K562 (cell line): ENCODE measurements around the gene AHNAK. TPM values are rescaled to one million over a fixed set of nuclear protein-coding genes. Genes with fewer than 3 reads are reported as not detected.

Experiments
- ATF1 ChIP-seq, 2 experiments: fragments of 450-650 bp in 1 of 2; IDR thresholded peaks; 2 replicates each; pipeline ENCODE4 v1.6.1; 2016; ENCODE audit warnings: missing compliant biosample characterization in 1 of 2, missing genetic modification characterization in 1 of 2
- CEBPG ChIP-seq, 3 experiments: fragments of 200-800 bp in 1 of 3; sonication (Bioruptor generic) in 1 of 3; sonication (generic) in 1 of 3; formaldehyde crosslinking in 1 of 3; IDR thresholded peaks in 2 of 3; conservative IDR thresholded peaks in 1 of 3; 2 replicates each; pipeline versions ENCODE4 v1.6.1 to v1.8.0; 2016 to 2022; ENCODE audit warnings: missing compliant biosample characterization in 2 of 3, missing genetic modification characterization in 2 of 3, mild to moderate bottlenecking in 1 of 3, missing genetic modification reagents in 1 of 3
- HDGF ChIP-seq: fragments of 450-650 bp; IDR thresholded peaks from 2 replicates; pipeline ENCODE4 v1.6.1; 2016
- KDM4B ChIP-seq, 2 experiments: fragments of 450-650 bp in 1 of 2; sonication (generic) in 1 of 2; IDR thresholded peaks; 2 replicates each; pipeline ENCODE4 v1.6.1; 2016 to 2017; ENCODE audit warnings: borderline replicate concordance in 2 of 2, antibody characterized with exemption in 1 of 2, low read depth in 1 of 2, mild to moderate bottlenecking in 1 of 2
- MAFF ChIP-seq: IDR thresholded peaks from 2 replicates; pipeline ENCODE4 v1.6.1; 2012; ENCODE audit warnings: low read length, improper control_type of control experiment
- MCM2 ChIP-seq: fragments of 450-650 bp; IDR thresholded peaks from 2 replicates; pipeline ENCODE4 v1.6.1; 2017; ENCODE audit warnings: low read depth, mild to moderate bottlenecking
- MEIS2 ChIP-seq: fragments of 450-650 bp; IDR thresholded peaks from 2 replicates; pipeline ENCODE4 v1.6.1; 2014; ENCODE audit warnings: mild to moderate bottlenecking; ENCODE audit not compliant: partially characterized antibody
- MTA3 ChIP-seq: fragments of 450-650 bp; formaldehyde crosslinking; IDR thresholded peaks from 2 replicates; pipeline ENCODE4 v1.6.1; 2017; ENCODE audit warnings: mild to moderate bottlenecking, borderline replicate concordance
- RAD21 ChIP-seq, 2 experiments: fragments of 250-450 bp in 1 of 2; fragments of 450-650 bp in 1 of 2; sonication (Bioruptor Pico) in 1 of 2; formaldehyde crosslinking in 1 of 2; IDR thresholded peaks in 1 of 2; conservative IDR thresholded peaks in 1 of 2; 2 replicates each; pipeline versions ENCODE4 v1.4.0 to v1.8.0; 2020 to 2022; ENCODE audit warnings: mild to moderate bottlenecking in 2 of 2, moderate library complexity in 1 of 2
- RFX5 ChIP-seq: IDR thresholded peaks from 2 replicates; pipeline ENCODE4 v1.6.1; 2011; ENCODE audit warnings: low read depth, mild to moderate bottlenecking, improper control_type of control experiment, low read length
- SAFB2 ChIP-seq: fragments of 200-400 bp; formaldehyde crosslinking; IDR thresholded peaks from 2 replicates; pipeline ENCODE4 v1.6.1; 2018; ENCODE audit warnings: borderline replicate concordance, low read length, low read depth, moderate library complexity; ENCODE audit not compliant: severe bottlenecking
- SIRT6 ChIP-seq: IDR thresholded peaks from one replicate; pipeline ENCODE4 v1.6.1; 2012; ENCODE audit warnings: low read depth, mild to moderate bottlenecking, control low read depth, inconsistent platforms, low read length, moderate library complexity
- SMAD4 ChIP-seq: fragments of 250-450 bp; sonication (Bioruptor Pico); conservative IDR thresholded peaks from 2 replicates; pipeline ENCODE4 v1.8.0; 2021; ENCODE audit warnings: inconsistent platforms, mild to moderate bottlenecking, moderate library complexity
- ZNF444 ChIP-seq: fragments of 250-450 bp; sonication (Bioruptor Pico); IDR thresholded peaks from 2 replicates; pipeline ENCODE4 v1.4.0; 2020; ENCODE audit warnings: mild to moderate bottlenecking, moderate library complexity
- polyA plus RNA-seq, 8 experiments: library from polyadenylated mRNA; depleted of rRNA in 4 of 8; stranded (reverse) in 5 of 8; unstranded in 3 of 8; fragments of >200 nt; fragmentation: Nextera tagmentation in 2 of 8; fragmentation: Illumina TruSeq in 1 of 8; extraction: Ambion mirVana in 2 of 8; extraction: Trizol in 1 of 8; gene quantifications; 2 replicates each; pipeline versions ENCODE4 v1.2.1 to v1.2.3, GENCODE V29; 2011 to 2014; ENCODE audit warnings: inconsistent platforms in 1 of 8, missing spikeins in 1 of 8
- total RNA-seq, 7 experiments: library from RNA; depleted of rRNA in 6 of 7; stranded (reverse); fragments of >200 nt in 6 of 7; fragmentation: Illumina TruSeq in 2 of 7; extraction: Trizol in 2 of 7; gene quantifications; 2 replicates each; pipeline versions ENCODE4 v1.2.1 to v1.2.3, GENCODE V29; 2011 to 2021; ENCODE audit warnings: low replicate concordance in 1 of 7
- TF ChIP-seq, protein P1 (sequence below): fragments of 250-450 bp; sonication (Bioruptor Pico); IDR thresholded peaks from 2 replicates; pipeline ENCODE4 v1.5.1; 2021; ENCODE audit warnings: mild to moderate bottlenecking
- TF ChIP-seq, protein P2 (sequence below), 2 experiments: fragments of 450-650 bp in 1 of 2; sonication (generic) in 1 of 2; formaldehyde crosslinking in 1 of 2; IDR thresholded peaks in 1 of 2; conservative IDR thresholded peaks in 1 of 2; 2 replicates each; pipeline versions ENCODE4 v1.6.1 to v1.8.1; 2016 to 2023; ENCODE audit warnings: mild to moderate bottlenecking in 2 of 2, moderate library complexity in 2 of 2, inconsistent platforms in 1 of 2, missing genetic modification reagents in 1 of 2
- TF ChIP-seq, protein P3 (sequence below), 3 experiments: IDR thresholded peaks in 2 of 3; conservative IDR thresholded peaks in 1 of 3; 2 replicates each; pipeline ENCODE4 v1.5.1; 2011 to 2012; ENCODE audit warnings: low read length in 3 of 3, mild to moderate bottlenecking in 3 of 3, control low read depth in 2 of 3, improper control_type of control experiment in 1 of 3, inconsistent platforms in 1 of 3, low read depth in 1 of 3, mixed read lengths in 1 of 3, moderate library complexity in 1 of 3; ENCODE audit not compliant: insufficient read depth in 2 of 3
- TF ChIP-seq, protein P4 (sequence below), 2 experiments: IDR thresholded peaks in 1 of 2; conservative IDR thresholded peaks in 1 of 2; 2 replicates each; pipeline ENCODE4 v1.6.1; 2016; ENCODE audit warnings: low read depth in 2 of 2, mild to moderate bottlenecking in 1 of 2, missing compliant biosample characterization in 1 of 2, missing genetic modification characterization in 1 of 2, moderate library complexity in 1 of 2

AHNAK gene
- total and polyA plus RNA-seq, 9 of the 15 experiments (the other 6 are each of a cell fraction or from before 2014, with no cell fraction given) = 1.5 to 89.7 (median 45.0) TPM

DNA sequence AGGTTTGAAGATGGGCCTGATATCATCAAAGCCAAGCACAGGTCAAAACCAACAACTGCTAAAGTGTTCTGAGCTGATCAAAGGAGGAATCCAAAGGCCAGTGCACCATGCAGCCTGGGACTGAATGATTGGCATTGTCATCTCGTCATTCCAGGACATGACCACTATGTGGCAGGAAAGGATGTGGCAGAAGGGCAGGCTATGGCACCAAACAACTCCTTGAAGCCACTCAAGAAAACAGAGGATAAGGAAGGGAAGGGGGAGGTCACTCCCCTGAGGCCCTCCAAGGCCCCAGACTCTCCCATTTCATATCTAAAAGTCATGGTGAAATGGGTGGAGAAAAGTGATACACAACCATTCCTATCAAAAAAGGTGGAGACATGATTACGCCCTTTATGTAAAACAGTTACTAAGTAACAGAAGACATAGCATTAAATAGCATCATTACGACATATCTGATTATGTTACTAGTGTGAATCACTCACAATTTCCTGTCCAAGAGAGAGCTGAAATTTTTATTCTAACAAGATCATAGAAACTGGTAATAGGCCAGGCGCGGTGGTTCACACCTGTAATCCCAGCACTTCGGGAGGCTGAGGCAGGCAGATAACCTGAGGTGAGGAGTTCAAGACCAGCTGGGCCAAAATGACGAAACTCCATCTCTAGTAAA is 49.3 kb downstream of the AHNAK start (continued):
- TF ChIP-seq RAD21 (CRISPR knock-in tag; conservative IDR thresholded peaks at IDR 0.05 in 1 of 2, IDR thresholded peaks at IDR 0.05 in 1 of 2) = peak in 1 of 2 experiments; percentile 57; a peak in 3 of 4 replicates
- TF ChIP-seq ATF1 (CRISPR knock-in tag; IDR thresholded peaks at IDR 0.05) = no peak
- no peak for TF ChIP-seq ATF1 (tag; IDR thresholded peaks at IDR 0.05)
- TF ChIP-seq RFX5 = no peak
- no peak for TF ChIP-seq CEBPG (CRISPR knock-in tag; IDR thresholded peaks at IDR 0.05)
- peak in 1 of 2 experiments; percentile 68; a peak in 2 of 4 replicates for TF ChIP-seq CEBPG (tag; conservative IDR thresholded peaks at IDR 0.05 in 1 of 2, IDR thresholded peaks at IDR 0.05 in 1 of 2)
- no peak for TF ChIP-seq HDGF
- TF ChIP-seq, protein P1, sequence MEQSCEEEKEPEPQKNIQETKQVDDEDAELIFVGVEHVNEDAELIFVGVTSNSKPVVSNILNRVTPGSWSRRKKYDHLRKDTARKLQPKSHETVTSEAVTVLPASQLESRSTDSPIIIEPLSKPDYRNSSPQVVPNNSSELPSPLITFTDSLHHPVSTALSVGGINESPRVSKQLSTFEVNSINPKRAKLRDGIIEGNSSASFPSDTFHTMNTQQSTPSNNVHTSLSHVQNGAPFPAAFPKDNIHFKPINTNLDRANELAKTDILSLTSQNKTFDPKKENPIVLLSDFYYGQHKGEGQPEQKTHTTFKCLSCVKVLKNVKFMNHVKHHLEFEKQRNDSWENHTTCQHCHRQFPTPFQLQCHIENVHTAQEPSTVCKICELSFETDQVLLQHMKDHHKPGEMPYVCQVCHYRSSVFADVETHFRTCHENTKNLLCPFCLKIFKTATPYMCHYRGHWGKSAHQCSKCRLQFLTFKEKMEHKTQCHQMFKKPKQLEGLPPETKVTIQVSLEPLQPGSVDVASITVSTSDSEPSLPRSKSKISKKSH (CRISPR knock-in tag) = no peak
- TF ChIP-seq SIRT6 = no peak
- no peak for TF ChIP-seq MCM2
- TF ChIP-seq, protein P2, sequence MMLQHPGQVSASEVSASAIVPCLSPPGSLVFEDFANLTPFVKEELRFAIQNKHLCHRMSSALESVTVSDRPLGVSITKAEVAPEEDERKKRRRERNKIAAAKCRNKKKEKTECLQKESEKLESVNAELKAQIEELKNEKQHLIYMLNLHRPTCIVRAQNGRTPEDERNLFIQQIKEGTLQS (IDR thresholded peaks at IDR 0.05) = peak; percentile 28; the same call in 1 of the 2 replicates
- TF ChIP-seq, protein P2 (CRISPR knock-in tag; conservative IDR thresholded peaks at IDR 0.05) = no peak
- no peak for TF ChIP-seq ZNF444 (CRISPR knock-in tag)
- TF ChIP-seq, protein P3, sequence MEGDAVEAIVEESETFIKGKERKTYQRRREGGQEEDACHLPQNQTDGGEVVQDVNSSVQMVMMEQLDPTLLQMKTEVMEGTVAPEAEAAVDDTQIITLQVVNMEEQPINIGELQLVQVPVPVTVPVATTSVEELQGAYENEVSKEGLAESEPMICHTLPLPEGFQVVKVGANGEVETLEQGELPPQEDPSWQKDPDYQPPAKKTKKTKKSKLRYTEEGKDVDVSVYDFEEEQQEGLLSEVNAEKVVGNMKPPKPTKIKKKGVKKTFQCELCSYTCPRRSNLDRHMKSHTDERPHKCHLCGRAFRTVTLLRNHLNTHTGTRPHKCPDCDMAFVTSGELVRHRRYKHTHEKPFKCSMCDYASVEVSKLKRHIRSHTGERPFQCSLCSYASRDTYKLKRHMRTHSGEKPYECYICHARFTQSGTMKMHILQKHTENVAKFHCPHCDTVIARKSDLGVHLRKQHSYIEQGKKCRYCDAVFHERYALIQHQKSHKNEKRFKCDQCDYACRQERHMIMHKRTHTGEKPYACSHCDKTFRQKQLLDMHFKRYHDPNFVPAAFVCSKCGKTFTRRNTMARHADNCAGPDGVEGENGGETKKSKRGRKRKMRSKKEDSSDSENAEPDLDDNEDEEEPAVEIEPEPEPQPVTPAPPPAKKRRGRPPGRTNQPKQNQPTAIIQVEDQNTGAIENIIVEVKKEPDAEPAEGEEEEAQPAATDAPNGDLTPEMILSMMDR (IDR thresholded peaks at IDR 0.05 in 2 of 3, conservative IDR thresholded peaks at IDR 0.05 in 1 of 3; ENCODE audit: insufficient read depth in 2 of 3, low read depth in 1 of 3, low read length in 3 of 3) = peak; percentile 30 to 59 (median 48)
- no peak for TF ChIP-seq MAFF
- peak; percentile 55 for TF ChIP-seq MEIS2
- no peak for TF ChIP-seq MTA3
- TF ChIP-seq, protein P4, sequence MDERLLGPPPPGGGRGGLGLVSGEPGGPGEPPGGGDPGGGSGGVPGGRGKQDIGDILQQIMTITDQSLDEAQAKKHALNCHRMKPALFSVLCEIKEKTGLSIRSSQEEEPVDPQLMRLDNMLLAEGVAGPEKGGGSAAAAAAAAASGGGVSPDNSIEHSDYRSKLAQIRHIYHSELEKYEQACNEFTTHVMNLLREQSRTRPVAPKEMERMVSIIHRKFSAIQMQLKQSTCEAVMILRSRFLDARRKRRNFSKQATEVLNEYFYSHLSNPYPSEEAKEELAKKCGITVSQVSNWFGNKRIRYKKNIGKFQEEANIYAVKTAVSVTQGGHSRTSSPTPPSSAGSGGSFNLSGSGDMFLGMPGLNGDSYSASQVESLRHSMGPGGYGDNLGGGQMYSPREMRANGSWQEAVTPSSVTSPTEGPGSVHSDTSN (CRISPR knock-in tag; IDR thresholded peaks at IDR 0.05; ENCODE audit: low read depth) = no peak
- TF ChIP-seq, protein P4 (tag; conservative IDR thresholded peaks at IDR 0.05; ENCODE audit: low read depth) = 0 out of 2 replicates have a peak, but pooled peaks have one; percentile 15
- no peak for TF ChIP-seq SAFB2
- TF ChIP-seq SMAD4 (CRISPR knock-in tag) = no peak
- TF ChIP-seq KDM4B (IDR thresholded peaks at IDR 0.05; ENCODE audit: borderline replicate concordance in 2 of 2, low read depth in 1 of 2) = no peak
